ENCODE measurements around the gene ARID1B. TPM values are rescaled to one million over a fixed set of nuclear protein-coding genes. Genes with fewer than 3 reads are reported as not detected.

ARID1B gene
- total RNA-seq, 1 experiment from 2014 or later, result 35.6 TPM

DNA sequence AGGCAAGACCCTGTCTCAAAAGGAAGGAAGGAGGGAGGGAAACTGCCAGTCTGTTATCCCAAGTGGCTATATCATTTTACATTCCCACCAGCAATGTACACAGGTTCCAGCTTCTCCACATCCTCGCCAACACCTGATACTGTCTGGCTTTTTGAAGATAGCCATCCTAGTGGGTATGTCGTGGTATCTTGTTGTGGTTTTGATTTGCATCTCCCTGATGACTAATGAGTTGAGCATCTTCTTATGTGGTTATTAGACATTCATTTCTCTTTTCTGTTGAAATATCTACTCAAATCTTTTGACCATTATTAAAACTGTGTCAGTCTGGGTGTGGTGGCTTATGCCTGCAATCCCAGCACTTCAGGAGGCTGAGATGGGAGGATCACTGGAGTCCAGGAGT lies 47.9 kb upstream of the ARID1B start:
- no peaks in the 10 kb centered on the region for H3K36me3 ChIP-seq (ENCODE audit: control insufficient read depth in 1 of 2, insufficient read depth in 2 of 2, low read length in 2 of 2)
- intact Hi-C loops (cut with micrococcal nuclease), result no loop called here
- H3K4me3 ChIP-seq (replicated peaks in 1 of 2; ENCODE audit: low read depth in 1 of 2, low read length in 2 of 2), result no peak overlapping the region
- ChIA-PET CTCF (no interaction called here), POLR2A (no interaction called here), RAD21 (ENCODE audit: low non-redundant PET in 1 of 2, low total read pairs in 2 of 2, uncharacterized antibody in 2 of 2, unreplicated experiment in 2 of 2) (no interaction called here)
- peaks cover 6 to 28% of the 10 kb centered on the region in 2 experiments; a peak in 3 of 4 replicates for H3K4me1 ChIP-seq (ENCODE audit: control insufficient read depth in 1 of 2, insufficient read depth in 2 of 2, low read length in 2 of 2)
- H3K27ac ChIP-seq (ENCODE audit: low read depth, low read length), result no peak overlapping the region
- no peaks in the 10 kb centered on the region for H3K9me3 ChIP-seq (ENCODE audit: control insufficient read depth in 1 of 2, insufficient read depth in 1 of 2, low read depth in 1 of 2, low read length in 2 of 2)
- H3K4me2 ChIP-seq (ENCODE audit: low read length), result peak overlapping the region; percentile 39
- no peak overlapping the region for H2AFZ ChIP-seq (ENCODE audit: low read depth, low read length, poor library complexity, severe bottlenecking)
- DNase-seq (ENCODE audit: low read depth, low spot score) (peak; percentile 26), ATAC-seq (peak; percentile 56)
- no peak for TF ChIP-seq SP1 (IDR thresholded peaks at IDR 0.05; ENCODE audit: low read depth)
- TF ChIP-seq CEBPB (IDR thresholded peaks at IDR 0.05; ENCODE audit: low read depth), result 0 out of 2 replicates have a peak, but pooled peaks have one; percentile 15
- peak; percentile 45; the same call in 1 of the 2 replicates for TF ChIP-seq FOSL1 (IDR thresholded peaks at IDR 0.05; ENCODE audit: low read depth)
- TF ChIP-seq JUND (IDR thresholded peaks at IDR 0.05), result peak; percentile 48
- TF ChIP-seq, protein P1, sequence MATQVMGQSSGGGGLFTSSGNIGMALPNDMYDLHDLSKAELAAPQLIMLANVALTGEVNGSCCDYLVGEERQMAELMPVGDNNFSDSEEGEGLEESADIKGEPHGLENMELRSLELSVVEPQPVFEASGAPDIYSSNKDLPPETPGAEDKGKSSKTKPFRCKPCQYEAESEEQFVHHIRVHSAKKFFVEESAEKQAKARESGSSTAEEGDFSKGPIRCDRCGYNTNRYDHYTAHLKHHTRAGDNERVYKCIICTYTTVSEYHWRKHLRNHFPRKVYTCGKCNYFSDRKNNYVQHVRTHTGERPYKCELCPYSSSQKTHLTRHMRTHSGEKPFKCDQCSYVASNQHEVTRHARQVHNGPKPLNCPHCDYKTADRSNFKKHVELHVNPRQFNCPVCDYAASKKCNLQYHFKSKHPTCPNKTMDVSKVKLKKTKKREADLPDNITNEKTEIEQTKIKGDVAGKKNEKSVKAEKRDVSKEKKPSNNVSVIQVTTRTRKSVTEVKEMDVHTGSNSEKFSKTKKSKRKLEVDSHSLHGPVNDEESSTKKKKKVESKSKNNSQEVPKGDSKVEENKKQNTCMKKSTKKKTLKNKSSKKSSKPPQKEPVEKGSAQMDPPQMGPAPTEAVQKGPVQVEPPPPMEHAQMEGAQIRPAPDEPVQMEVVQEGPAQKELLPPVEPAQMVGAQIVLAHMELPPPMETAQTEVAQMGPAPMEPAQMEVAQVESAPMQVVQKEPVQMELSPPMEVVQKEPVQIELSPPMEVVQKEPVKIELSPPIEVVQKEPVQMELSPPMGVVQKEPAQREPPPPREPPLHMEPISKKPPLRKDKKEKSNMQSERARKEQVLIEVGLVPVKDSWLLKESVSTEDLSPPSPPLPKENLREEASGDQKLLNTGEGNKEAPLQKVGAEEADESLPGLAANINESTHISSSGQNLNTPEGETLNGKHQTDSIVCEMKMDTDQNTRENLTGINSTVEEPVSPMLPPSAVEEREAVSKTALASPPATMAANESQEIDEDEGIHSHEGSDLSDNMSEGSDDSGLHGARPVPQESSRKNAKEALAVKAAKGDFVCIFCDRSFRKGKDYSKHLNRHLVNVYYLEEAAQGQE (IDR thresholded peaks at IDR 0.05; ENCODE audit: low read depth), result no peak
- TF ChIP-seq POLR2A (IDR thresholded peaks at IDR 0.05; ENCODE audit: borderline replicate concordance, extremely low read depth, insufficient read depth, insufficient read length), result no peak
- no peaks in the 10 kb centered on the region for H4K20me1 ChIP-seq (ENCODE audit: insufficient read depth)
- no peaks in the 10 kb centered on the region for H3K79me2 ChIP-seq (ENCODE audit: insufficient read depth, low read length)
- 0 out of 2 replicates have a peak, but pooled peaks cover 8% of the 10 kb centered on the region for H3K27me3 ChIP-seq (ENCODE audit: insufficient read depth, low read length)
- H3K9me2 ChIP-seq (ENCODE audit: insufficient read depth), result no peaks in the 10 kb centered on the region
- H3K9ac ChIP-seq (ENCODE audit: low read length), result no peak overlapping the region
- BruUV-seq (replicated peaks), result no TSS peak

DNA sequence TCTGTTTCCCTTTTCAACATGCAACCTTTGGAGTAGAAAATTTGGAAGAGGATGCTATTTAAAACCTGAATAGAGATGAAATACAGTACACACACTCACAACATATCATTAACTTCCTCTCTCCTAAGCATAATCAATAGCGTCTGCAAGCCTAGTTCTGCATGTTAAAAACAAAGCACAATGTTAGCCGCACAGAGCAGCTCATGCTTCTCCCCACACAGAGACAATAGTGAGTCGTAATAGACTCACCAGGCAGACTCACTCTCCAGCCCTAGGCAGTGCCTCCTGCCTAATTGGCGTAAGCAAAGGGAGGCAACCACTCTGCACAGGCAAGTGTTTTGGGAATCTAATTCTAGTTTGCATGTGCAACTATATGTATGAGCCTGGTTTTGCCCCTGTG lies 45.8 kb upstream of the ARID1B start:
- H3K27me3 ChIP-seq (ENCODE audit: insufficient read depth, low read length), result 0 out of 2 replicates have a peak, but pooled peaks cover 7% of the 10 kb centered on the region
- H3K36me3 ChIP-seq (ENCODE audit: control insufficient read depth in 1 of 2, insufficient read depth in 2 of 2, low read length in 2 of 2), result no peaks in the 10 kb centered on the region
- H3K9me3 ChIP-seq (ENCODE audit: control insufficient read depth in 1 of 2, insufficient read depth in 1 of 2, low read depth in 1 of 2, low read length in 2 of 2), result no peaks in the 10 kb centered on the region
- POLR2A ChIA-PET, result interaction anchor here (0.6 to 1.6 kb wide), 2 partner anchors 11 to 1800 kb away, joined by 3 to 7 read pairs; no protein-coding TSS in a partner anchor
- peak overlapping the region; percentile 48 for H3K4me2 ChIP-seq (ENCODE audit: low read length)
- no peaks in the 10 kb centered on the region for H3K79me2 ChIP-seq (ENCODE audit: insufficient read depth, low read length)
- ATAC-seq (peak; percentile 95), DNase-seq (ENCODE audit: low read depth, low spot score) (peak; percentile 63)
- BruUV-seq (replicated peaks), result no TSS peak
- intact Hi-C loops (cut with micrococcal nuclease), result no loop called here
- peaks cover 6 to 28% of the 10 kb centered on the region in 2 experiments; a peak in 3 of 4 replicates for H3K4me1 ChIP-seq (ENCODE audit: control insufficient read depth in 1 of 2, insufficient read depth in 2 of 2, low read length in 2 of 2)
- RAD21 ChIA-PET (ENCODE audit: low non-redundant PET in 1 of 2, low total read pairs in 2 of 2, uncharacterized antibody in 2 of 2, unreplicated experiment in 2 of 2), result interaction anchor here in 1 of 2 experiments (1.0 kb wide), 1 partner anchor 45 kb away, joined by 3 read pairs; no protein-coding TSS in a partner anchor
- TF ChIP-seq ELF1 (IDR thresholded peaks at IDR 0.05; ENCODE audit: borderline replicate concordance, low read depth) (no peak), SRF (IDR thresholded peaks at IDR 0.05; ENCODE audit: low read depth) (no peak; the same call in 1 of the 2 replicates), ZFX (IDR thresholded peaks at IDR 0.05) (no peak), JUND (IDR thresholded peaks at IDR 0.05) (peak; percentile 79), TCF7L2 (IDR thresholded peaks at IDR 0.05; ENCODE audit: borderline replicate concordance, extremely low read depth, insufficient read depth, insufficient read length) (no peak), SP1 (IDR thresholded peaks at IDR 0.05; ENCODE audit: low read depth) (peak; percentile 72), RAD21 (IDR thresholded peaks at IDR 0.05; ENCODE audit: low read depth) (no peak), CBX3 (IDR thresholded peaks at IDR 0.05; ENCODE audit: low read depth) (peak; percentile 83), FOSL1 (IDR thresholded peaks at IDR 0.05; ENCODE audit: low read depth) (peak; percentile 92)
- TF ChIP-seq, protein P2, sequence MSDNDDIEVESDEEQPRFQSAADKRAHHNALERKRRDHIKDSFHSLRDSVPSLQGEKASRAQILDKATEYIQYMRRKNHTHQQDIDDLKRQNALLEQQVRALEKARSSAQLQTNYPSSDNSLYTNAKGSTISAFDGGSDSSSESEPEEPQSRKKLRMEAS (IDR thresholded peaks at IDR 0.05), result peak; percentile 44
- H3K27ac ChIP-seq (ENCODE audit: low read depth, low read length), result no peak overlapping the region
- no peaks in the 10 kb centered on the region for H3K9me2 ChIP-seq (ENCODE audit: insufficient read depth)
- H3K4me3 ChIP-seq (replicated peaks in 1 of 2; ENCODE audit: low read depth in 1 of 2, low read length in 2 of 2), result no peak overlapping the region
- CTCF ChIA-PET, result interaction anchor here (1.0 kb wide), 1 partner anchor 9 kb away, joined by 3 read pairs; no protein-coding TSS in a partner anchor
- no peaks in the 10 kb centered on the region for H4K20me1 ChIP-seq (ENCODE audit: insufficient read depth)
- no peak overlapping the region for H3K9ac ChIP-seq (ENCODE audit: low read length)
- peak overlapping the region; percentile 49 for H2AFZ ChIP-seq (ENCODE audit: low read depth, low read length, poor library complexity, severe bottlenecking)
